Naive thymus-derived CD8-positive, alpha-beta T cell (primary cell): ENCODE measurements around the gene ANKLE1. TPM values are rescaled to one million over a fixed set of nuclear protein-coding genes. Genes with fewer than 3 reads are reported as not detected.
A peak's percentile ranks its signal among the peaks of the same experiment; 100 is the strongest.

ENCODE experiments used
- ATAC-seq, 2 donors: fragments of 150-1000 bp; cut with Tn5 transposase in 1 of 2; sonication (Bioruptor Pico), chemical (Tn5 transposase) in 1 of 2; 1 replicate in 1 of 2; 2 replicates in 1 of 2; pipeline ENCODE4 v1.10.0; 2021; ENCODE audit warnings: mild to moderate bottlenecking in 2 of 2, moderate library complexity in 2 of 2
- POLR2A ChIA-PET: fragments of 350-600 bp; sonication (Branson Sonifier 250); formaldehyde crosslinking; loops from one replicate; lab custom pipeline; 2021; ENCODE audit warnings: antibody characterized with exemption; lab: Charles Lee
- DNase-seq, 10 donors: peaks; one replicate each; pipeline versions ENCODE4 v3.0.0 to v3.0.0-alpha.2; 2020 to 2022
- H3K27ac Mint-ChIP-seq, 10 donors: one replicate each; pipeline ENCODE4 v1.8.0; 2020 to 2022; ENCODE audit warnings: mild to moderate bottlenecking in 10 of 10, mixed read lengths in 10 of 10, moderate library complexity in 4 of 10, inconsistent platforms in 1 of 10
- H3K27me3 Mint-ChIP-seq, 5 donors: one replicate each; pipeline ENCODE4 v1.8.0; 2021 to 2022; ENCODE audit warnings: mixed read lengths in 5 of 5
- H3K36me3 Mint-ChIP-seq, 3 donors: one replicate each; pipeline ENCODE4 v1.8.0; 2020 to 2022; ENCODE audit warnings: mixed read lengths in 3 of 3, mild to moderate bottlenecking in 2 of 3, inconsistent platforms in 1 of 3
- H3K4me1 Mint-ChIP-seq, 4 donors: one replicate each; pipeline ENCODE4 v1.8.0; 2021 to 2022; ENCODE audit warnings: mixed read lengths in 4 of 4
- H3K4me3 Mint-ChIP-seq, 10 donors: one replicate each; pipeline ENCODE4 v1.8.0; 2020 to 2022; ENCODE audit warnings: mild to moderate bottlenecking in 10 of 10, mixed read lengths in 10 of 10, moderate library complexity in 6 of 10, inconsistent platforms in 1 of 10
- H3K9me3 Mint-ChIP-seq, 9 donors: one replicate each; pipeline ENCODE4 v1.8.0; 2020 to 2022; ENCODE audit warnings: mixed read lengths in 9 of 9, mild to moderate bottlenecking in 3 of 9, inconsistent platforms in 1 of 9, moderate library complexity in 1 of 9
- polyA plus RNA-seq, 3 donors: library from polyadenylated mRNA; unstranded; fragments of 300-500 nt; fragmentation: Illumina TruSeq; gene quantifications; one replicate each; pipeline ENCODE4 v1.2.3, GENCODE V29; 2021
- total RNA-seq, 8 experiments: library from RNA in 2 of 8; stranded (reverse) in 2 of 8; gene quantifications; one replicate each; pipeline ENCODE4 v1.2.3 and lab custom pipeline; 2021 to 2026

ANKLE1 gene
- total and polyA plus RNA-seq, 5 experiments from 2014 or later: 0.05 to 3.4 (median 1.4) TPM

DNA sequence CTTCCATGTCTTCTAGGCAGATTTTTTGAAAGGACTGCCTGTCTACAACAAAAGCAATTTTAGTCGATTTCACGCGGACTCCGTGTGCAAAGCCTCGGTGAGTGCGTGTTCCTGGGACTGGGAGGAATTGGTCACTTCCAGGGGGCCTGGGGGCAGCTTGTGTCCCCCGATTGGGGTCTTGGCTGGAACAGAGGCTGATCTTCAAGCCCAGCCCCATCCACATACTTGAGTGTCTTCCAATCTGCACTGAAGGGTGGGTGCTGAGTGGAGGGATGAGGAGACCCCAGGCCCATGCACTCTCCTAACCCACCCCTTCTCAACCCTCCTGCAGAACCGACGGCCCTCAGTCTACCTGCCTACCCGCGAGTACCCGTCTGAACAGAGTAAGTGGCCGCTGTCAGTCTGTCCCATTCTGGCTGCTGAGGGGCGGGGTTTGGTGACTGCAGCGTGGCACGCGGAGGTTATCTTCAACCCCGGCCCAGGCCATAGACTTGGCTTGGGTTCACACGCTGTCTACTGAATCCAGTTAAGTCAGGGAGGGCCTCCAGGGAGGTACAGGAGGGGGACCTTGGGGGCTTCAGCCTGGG lies 32.4 kb downstream of the ANKLE1 start:
- Mint-ChIP-seq H3K4me1 (peaks cover 19 to 29% (median 25%) of the 10 kb centered on the region in 4 donors), H3K27me3 (no peaks in the 10 kb centered on the region), H3K4me3 (peak overlapping the region in 1 of 10 donors; percentile 20), H3K27ac (peak overlapping the region in 1 of 10 donors; percentile 52), H3K36me3 (peaks cover 0 to 52% (median 6%) of the 10 kb centered on the region in 3 donors), H3K9me3 (no peaks in the 10 kb centered on the region)
- DNase-seq (no peak), ATAC-seq (no peak)
- POLR2A ChIA-PET: interaction anchor here (0.7 kb wide), 2 partner anchors 9 to 13 kb away, joined by 3 read pairs; no protein-coding TSS in a partner anchor

GRCh38 chr19:17318966-17319365 lies 37.3 kb downstream of the ANKLE1 start:
- ATAC-seq: no peak
- no peak overlapping the region for H3K4me3 Mint-ChIP-seq
- H3K36me3 Mint-ChIP-seq: peaks cover 0 to 67% (median 9%) of the 10 kb centered on the region in 3 donors
- peak overlapping the region in 1 of 10 donors; percentile 5 for H3K27ac Mint-ChIP-seq
- DNase-seq: no peak
- POLR2A ChIA-PET: no interaction called here
- H3K9me3 Mint-ChIP-seq: no peaks in the 10 kb centered on the region
- H3K4me1 Mint-ChIP-seq: peaks cover 4 to 14% (median 9%) of the 10 kb centered on the region in 4 donors
- no peaks in the 10 kb centered on the region for H3K27me3 Mint-ChIP-seq

- ATAC-seq (no peak), DNase-seq (no peak)
- H3K4me3 Mint-ChIP-seq: no peak overlapping the region
- H3K9me3 Mint-ChIP-seq: no peaks in the 10 kb centered on the region
- peaks cover 4 to 14% (median 9%) of the 10 kb centered on the region in 4 donors for H3K4me1 Mint-ChIP-seq
- no peaks in the 10 kb centered on the region for H3K27me3 Mint-ChIP-seq
- H3K36me3 Mint-ChIP-seq: peaks cover 0 to 62% (median 9%) of the 10 kb centered on the region in 3 donors
- POLR2A ChIA-PET: no interaction called here
- peak overlapping the region in 2 of 10 donors; percentile 9 to 15 for H3K27ac Mint-ChIP-seq
Measured at GRCh38 chr19:17319473-17320238, 38.0 kb downstream of the ANKLE1 start.

DNA sequence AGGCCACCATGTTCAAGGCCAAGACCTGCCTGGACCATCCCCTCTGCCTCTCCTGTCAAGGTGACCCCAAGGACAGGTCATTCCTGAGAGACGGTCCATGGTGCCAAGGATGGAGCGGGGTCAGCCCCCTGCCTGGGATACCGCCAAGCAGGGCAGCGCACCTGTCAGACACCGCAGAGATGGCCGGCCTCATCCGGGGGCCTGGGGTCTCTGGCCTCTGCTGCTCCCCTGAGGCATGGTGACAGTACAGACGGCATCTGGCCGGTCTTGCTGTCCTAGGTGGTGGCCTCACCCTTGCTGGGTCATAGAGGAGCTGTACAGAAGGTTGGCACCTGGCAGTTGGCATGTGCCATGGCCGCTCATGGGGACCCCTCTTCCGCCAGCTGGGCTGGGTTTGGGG lies 38.7 kb downstream of the ANKLE1 start:
- Mint-ChIP-seq H3K36me3 (peaks cover 0 to 59% (median 9%) of the 10 kb centered on the region in 3 donors), H3K4me1 (peaks cover 4 to 14% (median 9%) of the 10 kb centered on the region in 4 donors), H3K27ac (no peak overlapping the region), H3K27me3 (no peaks in the 10 kb centered on the region), H3K9me3 (no peaks in the 10 kb centered on the region), H3K4me3 (no peak overlapping the region)
- no peak for DNase-seq
- ATAC-seq: no peak
- POLR2A ChIA-PET: interaction anchor here (0.6 to 1.2 kb wide), 4 partner anchors 10 to 158 kb away, joined by 3 to 5 read pairs (median 3); partner anchors contain the start of gene DDA1

DNA sequence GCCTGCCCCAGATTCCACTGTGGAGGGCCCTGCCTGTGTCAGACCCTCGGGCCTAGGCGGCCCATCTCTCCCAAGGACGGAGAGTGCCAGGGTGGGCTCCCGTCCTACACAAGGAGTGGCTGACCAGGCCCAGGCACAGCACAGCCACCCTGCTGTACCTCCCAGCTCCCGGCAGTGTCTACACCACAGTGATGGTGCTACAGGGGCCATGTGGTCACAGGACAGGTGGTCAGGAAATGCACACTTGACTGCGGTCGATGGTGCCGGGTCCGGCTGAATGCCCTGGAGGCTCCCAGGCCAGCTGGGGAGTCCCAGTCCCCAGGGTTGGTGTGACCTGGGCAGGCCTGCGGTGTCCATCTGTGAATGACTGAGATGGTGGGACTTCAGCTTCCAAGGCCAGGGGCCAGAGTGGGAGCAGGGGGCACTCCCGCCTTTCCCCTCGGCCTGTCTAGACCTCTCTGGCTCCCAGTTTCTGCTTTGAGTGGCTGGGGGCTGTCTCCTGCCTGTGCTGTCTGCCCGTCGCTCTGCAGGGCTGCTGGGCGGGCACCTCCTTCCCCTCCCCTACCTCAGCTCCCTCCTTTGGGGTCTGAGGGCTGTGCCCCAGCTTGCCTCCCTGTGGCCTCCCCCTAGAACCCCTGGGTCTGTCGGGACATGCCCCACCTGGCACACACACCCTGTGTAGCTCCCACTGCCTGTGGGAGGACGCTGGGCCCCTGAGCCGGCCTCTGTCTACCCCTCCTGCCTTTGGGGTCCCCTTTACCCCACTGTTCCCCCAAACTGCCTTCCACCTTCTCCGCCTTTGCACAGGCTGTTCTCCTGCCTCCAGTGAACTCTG lies 40.2 kb downstream of the ANKLE1 start:
- Mint-ChIP-seq H3K27me3 (no peaks in the 10 kb centered on the region), H3K9me3 (no peaks in the 10 kb centered on the region), H3K36me3 (peaks cover 0 to 44% (median 3%) of the 10 kb centered on the region in 3 donors), H3K4me3 (peak overlapping the region in 1 of 10 donors; percentile 26), H3K27ac (peak overlapping the region in 3 of 10 donors; percentile 38 to 73 (median 57)), H3K4me1 (peaks cover 1 to 14% (median 9%) of the 10 kb centered on the region in 4 donors)
- POLR2A ChIA-PET: interaction anchor here (0.6 to 1.2 kb wide), 6 partner anchors 8 to 24 kb away, joined by 3 to 4 read pairs (median 3); partner anchors contain the start of genes ANO8 and DDA1
- DNase-seq (no peak), ATAC-seq (no peak)

DNA sequence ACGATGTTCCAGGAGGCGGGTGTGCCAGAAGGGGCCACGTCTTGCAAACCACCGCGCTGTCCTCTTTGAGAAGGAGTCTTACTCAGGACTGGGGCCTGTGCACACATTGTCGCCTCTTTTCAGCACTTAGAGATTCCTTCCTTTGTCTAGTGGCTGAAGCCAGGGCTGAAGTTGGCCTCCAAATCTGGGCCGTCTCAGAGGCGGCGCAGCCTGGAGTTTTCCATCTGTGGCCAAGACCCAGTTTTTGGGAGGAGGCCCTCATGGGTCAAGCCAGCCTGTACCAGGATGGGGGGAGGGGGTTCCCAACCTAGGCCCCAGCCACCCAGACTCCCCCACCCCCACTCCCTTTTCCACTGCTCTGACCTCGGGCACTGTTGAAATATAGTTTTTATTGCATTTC lies 41.2 kb downstream of the ANKLE1 start:
- Mint-ChIP-seq H3K36me3 (peaks cover 0 to 35% (median 3%) of the 10 kb centered on the region in 3 donors), H3K27me3 (no peaks in the 10 kb centered on the region), H3K4me3 (peak overlapping the region in 6 of 10 donors; percentile 13 to 74 (median 64)), H3K4me1 (peaks cover 1 to 14% (median 12%) of the 10 kb centered on the region in 4 donors), H3K27ac (peak overlapping the region in 3 of 10 donors; percentile 40 to 88 (median 57)), H3K9me3 (no peaks in the 10 kb centered on the region)
- POLR2A ChIA-PET: interaction anchor here (1.2 kb wide), 2 partner anchors 9 to 11 kb away, joined by 3 read pairs; no protein-coding TSS in a partner anchor
- DNase-seq (no peak), ATAC-seq (no peak)

- peak overlapping the region in 3 of 10 donors; percentile 42 to 88 (median 57) for H3K27ac Mint-ChIP-seq
- peaks cover 1 to 14% (median 12%) of the 10 kb centered on the region in 4 donors for H3K4me1 Mint-ChIP-seq
- ATAC-seq: peak; percentile 16 to 31
- no peaks in the 10 kb centered on the region for H3K27me3 Mint-ChIP-seq
- DNase-seq: no peak
- peaks cover 0 to 30% (median 3%) of the 10 kb centered on the region in 3 donors for H3K36me3 Mint-ChIP-seq
- peak overlapping the region in 9 of 10 donors; percentile 5 to 74 (median 37) for H3K4me3 Mint-ChIP-seq
- POLR2A ChIA-PET: interaction anchor here (0.6 to 1.8 kb wide), 4 partner anchors 10 to 98 kb away, joined by 3 to 8 read pairs (median 3); partner anchors contain the start of gene DDA1
- H3K9me3 Mint-ChIP-seq: no peaks in the 10 kb centered on the region
Measured at GRCh38 chr19:17323300-17323963, 41.7 kb downstream of the ANKLE1 start.

DNA sequence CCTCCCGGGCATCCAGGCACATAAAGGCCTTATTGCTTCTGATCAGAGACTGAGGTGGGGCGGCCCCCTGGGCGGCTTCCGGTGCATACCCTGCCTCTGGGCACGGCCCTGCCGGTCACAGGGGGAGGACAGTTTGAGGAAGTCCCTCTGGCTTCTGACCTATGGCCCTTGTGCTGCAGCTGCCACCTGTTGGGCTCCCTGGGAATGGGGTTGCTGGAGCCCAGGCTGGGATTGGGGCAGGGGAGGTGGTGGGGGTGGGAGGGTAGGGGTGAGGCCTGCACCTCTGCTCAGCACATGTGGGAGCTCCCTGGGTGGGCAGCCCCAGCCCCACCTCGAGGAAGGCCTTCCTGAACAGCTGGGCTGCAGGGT lies 42.2 kb downstream of the ANKLE1 start:
- ATAC-seq (peak; percentile 28 to 32), DNase-seq (peak in 2 of 10 donors; percentile 24 to 67)
- no peaks in the 10 kb centered on the region for H3K27me3 Mint-ChIP-seq
- peak overlapping the region in 2 of 10 donors; percentile 47 to 58 for H3K4me3 Mint-ChIP-seq
- POLR2A ChIA-PET: interaction anchor here (1.8 kb wide), 1 partner anchor 15 kb away, joined by 8 read pairs; the partner anchor contains the start of gene DDA1
- H3K9me3 Mint-ChIP-seq: no peaks in the 10 kb centered on the region
- H3K36me3 Mint-ChIP-seq: peaks cover 0 to 28% (median 3%) of the 10 kb centered on the region in 3 donors
- peak overlapping the region in 1 of 10 donors; percentile 63 for H3K27ac Mint-ChIP-seq
- H3K4me1 Mint-ChIP-seq: peaks cover 1 to 15% (median 12%) of the 10 kb centered on the region in 4 donors

DNA sequence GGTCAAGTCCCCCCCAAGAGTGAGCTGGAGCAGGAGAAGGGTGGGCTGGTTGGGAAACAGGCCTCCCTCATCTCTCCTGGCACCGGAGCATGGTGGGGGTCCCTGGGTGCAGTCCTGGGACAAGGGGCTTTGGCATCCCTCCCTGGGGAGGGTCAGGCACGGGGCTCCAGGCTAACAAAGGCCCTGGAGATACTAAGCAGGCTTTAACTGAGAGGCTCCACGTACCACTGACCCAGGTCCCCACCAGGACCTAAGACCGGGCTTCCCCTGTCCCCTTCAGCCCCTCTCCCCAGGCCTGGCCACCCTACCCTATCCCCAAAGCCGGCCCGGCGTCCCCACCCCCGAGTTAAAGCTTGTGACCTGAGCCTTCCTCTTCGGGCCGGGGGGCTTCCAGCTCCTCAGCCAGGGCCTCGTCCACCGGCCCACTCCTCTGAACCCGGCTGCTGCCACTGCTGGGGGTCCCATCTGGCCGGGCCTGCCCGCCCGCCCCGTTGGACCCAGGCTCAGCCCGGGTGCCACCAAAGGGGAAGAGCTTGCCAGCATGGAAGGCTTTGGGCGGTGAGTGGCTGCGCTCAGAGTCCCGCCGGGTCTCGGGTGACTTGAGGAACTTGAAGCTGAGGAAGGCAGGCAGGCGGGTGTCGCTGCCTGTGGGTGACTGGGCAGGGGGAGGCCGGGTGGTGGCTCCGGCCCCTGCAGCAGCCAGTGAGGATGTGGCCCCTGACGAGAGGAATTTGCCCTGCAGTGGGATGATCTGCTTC lies 42.8 kb downstream of the ANKLE1 start:
- H3K36me3 Mint-ChIP-seq: peaks cover 0 to 23% (median 3%) of the 10 kb centered on the region in 3 donors
- ATAC-seq: no peak

GRCh38 chr19:17325133-17325532 lies 43.4 kb downstream of the ANKLE1 start:
- DNase-seq: no peak
- no peak overlapping the region for H3K4me3 Mint-ChIP-seq
- no peaks in the 10 kb centered on the region for H3K27me3 Mint-ChIP-seq
- H3K27ac Mint-ChIP-seq: peak overlapping the region in 1 of 10 donors; percentile 15
- H3K4me1 Mint-ChIP-seq: peaks cover 1 to 25% (median 14%) of the 10 kb centered on the region in 4 donors
- POLR2A ChIA-PET: interaction anchor here (0.6 to 1.8 kb wide), 5 partner anchors 8 to 1077 kb away, joined by 3 to 8 read pairs (median 3); partner anchors contain the start of genes ANO8, DDA1 and MRPL34
- H3K9me3 Mint-ChIP-seq: no peaks in the 10 kb centered on the region
- H3K36me3 Mint-ChIP-seq: peaks cover 0 to 17% (median 1%) of the 10 kb centered on the region in 3 donors
- ATAC-seq: no peak

More for the DNA sequence above, 42.8 kb downstream of the ANKLE1 start:
- H3K4me1 Mint-ChIP-seq: peaks cover 1 to 19% (median 12%) of the 10 kb centered on the region in 4 donors
- H3K9me3 Mint-ChIP-seq: no peaks in the 10 kb centered on the region
- POLR2A ChIA-PET: interaction anchor here (0.6 to 1.8 kb wide), 5 partner anchors 9 to 1076 kb away, joined by 3 to 8 read pairs (median 3); partner anchors contain the start of genes ANO8, DDA1 and MRPL34
- H3K27ac Mint-ChIP-seq: no peak overlapping the region
- H3K27me3 Mint-ChIP-seq: no peaks in the 10 kb centered on the region
- no peak for DNase-seq
- H3K4me3 Mint-ChIP-seq: no peak overlapping the region
